SK-MEL-5 (cell line): Measurements from ENCODE around the gene FANCI. TPM values are rescaled to one million over a fixed set of nuclear protein-coding genes. Genes with fewer than 3 reads are reported as not detected.

Experiments
- DNase-seq: peaks from one replicate; pipeline ENCODE4 v3.0.0-alpha.2; 2016; ENCODE audit warnings: low read depth, low spot score
- in situ Hi-C: cut with HindIII; loops from 2 replicates; pipeline ENCODE4 v1.10.0; 2016; ENCODE audit warnings: low sequenced_read_pairs, high pct_unique_total_duplicates, low pct_unique_long_range_greater_than_20kb
- total RNA-seq: library from RNA; depleted of rRNA; stranded (reverse); fragments of >200 nt; shearing (Covaris generic); gene quantifications from 2 replicates; pipeline ENCODE4 v1.2.3, GENCODE V29; 2014

Gene FANCI
- total RNA-seq, 1 experiment from 2014 or later = 64.5 TPM

- in situ Hi-C loops = no loop called here
- no peak for DNase-seq
These were observed 38.9 kb downstream of the FANCI start for GRCh38 chr15:89282631-89283030.

GRCh38 chr15:89283201-89283600, 39.4 kb downstream of the FANCI start:
- in situ Hi-C loops = no loop called here

GRCh38 chr15:89291934-89292438, 48.2 kb downstream of the FANCI start:
- in situ Hi-C loops = no loop called here
- no peak for DNase-seq

More at GRCh38 chr15:89283201-89283600, 39.4 kb downstream of the FANCI start:
- DNase-seq = no peak

- peak; percentile 24 for DNase-seq
- in situ Hi-C loops = no loop called here
These were observed 49.2 kb downstream of the FANCI start for GRCh38 chr15:89293012-89293411.

GRCh38 chr15:89299896-89300295, 56.1 kb downstream of the FANCI start:
- DNase-seq = peak; percentile 66
- in situ Hi-C loops = no loop called here

GRCh38 chr15:89301304-89302089, 57.7 kb downstream of the FANCI start:
- no peak for DNase-seq
- in situ Hi-C loops = no loop called here

GRCh38 chr15:89303986-89304385, 60.2 kb downstream of the FANCI start:
- DNase-seq = no peak
- in situ Hi-C loops = no loop called here

- no peak for DNase-seq
- in situ Hi-C loops = no loop called here
These were observed 61.6 kb downstream of the FANCI start for GRCh38 chr15:89305395-89305794.

GRCh38 chr15:89307046-89307587, 63.3 kb downstream of the FANCI start:
- DNase-seq = peak; percentile 45
- in situ Hi-C loops = no loop called here

- in situ Hi-C loops = no loop called here
- DNase-seq = no peak
These were observed 64.0 kb downstream of the FANCI start for GRCh38 chr15:89307791-89308190.

- no peak for DNase-seq
- in situ Hi-C loops = no loop called here
These were observed 64.5 kb downstream of the FANCI start for GRCh38 chr15:89308236-89308635.

GRCh38 chr15:89309993-89310392, 66.2 kb downstream of the FANCI start:
- no peak for DNase-seq
- in situ Hi-C loops = no loop called here

- in situ Hi-C loops = no loop called here
These were observed 71.7 kb downstream of the FANCI start for GRCh38 chr15:89315375-89315929.

GRCh38 chr15:89316504-89316903, 72.7 kb downstream of the FANCI start:
- no peak for DNase-seq
- in situ Hi-C loops = no loop called here

More at GRCh38 chr15:89315375-89315929, 71.7 kb downstream of the FANCI start:
- no peak for DNase-seq

GRCh38 chr15:89317186-89317720, 73.5 kb downstream of the FANCI start:
- in situ Hi-C loops = no loop called here
- no peak for DNase-seq

- DNase-seq = no peak
- in situ Hi-C loops = no loop called here
These were observed 75.9 kb downstream of the FANCI start for GRCh38 chr15:89319678-89320077.

GRCh38 chr15:89320200-89320599, 76.4 kb downstream of the FANCI start:
- no peak for DNase-seq
- in situ Hi-C loops = no loop called here

- in situ Hi-C loops = no loop called here
These were observed 78.0 kb downstream of the FANCI start for GRCh38 chr15:89321521-89322410.

More at GRCh38 chr15:89321521-89322410, 78.0 kb downstream of the FANCI start:
- no peak for DNase-seq
